HS-27A (cell line): ENCODE results near the gene C2CD4B.

Experiments
- DNase-seq: peaks from one replicate; pipeline ENCODE4 v3.0.0-alpha.2; 2012; ENCODE audit warnings: low read depth, missing footprints

Gene C2CD4B

GRCh38 chr15:62118520-62119226 is 46.4 kb downstream of the C2CD4B start:
- DNase-seq: no peak

- DNase-seq: no peak
Measured at GRCh38 chr15:62115847-62116246, 49.2 kb downstream of the C2CD4B start.
